Sigmoid colon (tissue), 7 donors: ENCODE measurements around the gene FAM120B. TPM values are rescaled to one million over a fixed set of nuclear protein-coding genes. Genes with fewer than 3 reads are reported as not detected.
"Not testable (repeated sequence)": the region's sequence is repeated elsewhere in the genome, so short reads cannot be mapped to it uniquely, and the experiment has no call there.

Experiments used
- DNase-seq: peaks from one replicate; pipeline ENCODE4 v3.0.0-alpha.2; 2019
- H3K27ac ChIP-seq, 4 donors: fragments of 200-600 bp; sonication (generic); one replicate each; pipeline ENCODE4 v1.5.1; 2016 to 2019; ENCODE audit warnings: mild to moderate bottlenecking in 1 of 4
- H3K27me3 ChIP-seq, 3 donors: fragments of 200-600 bp; sonication (generic); one replicate each; pipeline ENCODE4 v1.5.1; 2019; ENCODE audit warnings: mild to moderate bottlenecking in 1 of 3
- H3K36me3 ChIP-seq, 4 donors: fragments of 200-600 bp; sonication (generic); one replicate each; pipeline ENCODE4 v1.5.1; 2016 to 2019
- H3K4me1 ChIP-seq, 4 donors: fragments of 200-600 bp; sonication (generic); one replicate each; pipeline ENCODE4 v1.5.1; 2017 to 2019
- H3K4me3 ChIP-seq, 4 donors: fragments of 200-600 bp; sonication (generic); one replicate each; pipeline ENCODE4 v1.5.1; 2017 to 2019; ENCODE audit warnings: mild to moderate bottlenecking in 2 of 4, moderate library complexity in 1 of 4
- H3K9me3 ChIP-seq, 4 donors: fragments of 200-600 bp in 3 of 4; sonication (generic) in 3 of 4; one replicate each; pipeline versions ENCODE4 v1.5.1 to v1.6.1; 2013 to 2019
- EP300 ChIP-seq, 4 donors: sonication (generic); formaldehyde crosslinking; IDR thresholded peaks; one replicate each; pipeline ENCODE4 v1.6.1; 2017; ENCODE audit warnings: antibody characterized with exemption in 4 of 4
- POLR2A ChIP-seq, 2 donors: fragments of 450-650 bp; IDR thresholded peaks; one replicate each; pipeline ENCODE4 v1.6.1; 2016; ENCODE audit warnings: antibody characterized with exemption in 2 of 2, mild to moderate bottlenecking in 2 of 2, moderate library complexity in 2 of 2
- POLR2AphosphoS5 ChIP-seq, 4 donors: sonication (generic); formaldehyde crosslinking; IDR thresholded peaks; one replicate each; pipeline ENCODE4 v1.6.1; 2017; ENCODE audit warnings: antibody characterized with exemption in 4 of 4
- WGBS, 2 donors: extraction: QIAGEN DNeasy Blood & Tissue Kit; methylation state at CpG; one replicate each; pipeline ENCODE4 v1.1.7; 2013; 5-methylcytosine and 5-hydroxymethylcytosine counted together
- intact Hi-C: fragments of 100-400 bp; cut with DNase I; formaldehyde crosslinking; loops from one replicate; pipeline ENCODE4 v1.15.1; 2023
- polyA plus RNA-seq, 3 donors: library from polyadenylated mRNA; stranded (reverse); fragments of 200-250 nt; gene quantifications; one replicate each; pipeline ENCODE4 v1.2.3, GENCODE V29; 2013
- total RNA-seq, 4 donors: library from RNA; depleted of rRNA; stranded (reverse); fragments of >200 nt; gene quantifications; one replicate each; pipeline ENCODE4 v1.1.0, GENCODE V29; 2016
- TF ChIP-seq, protein P1 (sequence below), 4 experiments: fragments of 450-650 bp in 3 of 4; fragments of 200-600 bp in 1 of 4; IDR thresholded peaks; one replicate each; pipeline ENCODE4 v1.5.1; 2016 to 2019; ENCODE audit warnings: antibody characterized with exemption in 4 of 4, mild to moderate bottlenecking in 3 of 4, moderate library complexity in 2 of 4
- donor health status: healthy with polysubstance abuse.
- donor health status: Bipolar disorder and iron deficiency.
- donor health status: healthy.

The FAM120B gene
- total and polyA plus RNA-seq, 7 donors = 5.5 to 55.0 (median 29.6) TPM

DNA sequence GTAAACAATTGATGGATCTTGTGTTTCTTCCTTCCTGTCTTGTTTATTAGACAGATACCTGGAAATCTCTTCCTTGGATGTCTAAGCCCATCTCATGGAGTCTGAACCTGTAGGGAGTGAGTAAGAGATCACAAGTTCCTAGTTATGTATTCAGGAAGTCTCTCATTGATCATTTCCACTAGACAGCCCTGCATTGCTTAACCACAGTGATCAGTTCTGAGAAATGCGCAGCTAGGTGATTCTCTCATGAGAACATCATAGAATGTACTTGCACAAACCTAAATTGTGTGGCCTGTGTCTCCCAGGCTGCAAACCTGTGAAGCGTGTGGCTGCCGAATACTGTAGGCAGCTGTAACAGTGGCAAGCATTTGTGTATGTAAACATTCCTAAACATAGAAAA is 39.1 kb downstream of the FAM120B start:
- H3K4me3 ChIP-seq = no peak overlapping the region
- peaks cover 0 to 48% (median 19%) of the 10 kb centered on the region in 4 donors for H3K36me3 ChIP-seq
- TF ChIP-seq POLR2AphosphoS5 (IDR thresholded peaks at IDR 0.05) = no peak
- no peak for TF ChIP-seq EP300 (IDR thresholded peaks at IDR 0.05)
- no peak for TF ChIP-seq POLR2A (IDR thresholded peaks at IDR 0.05)
- TF ChIP-seq, protein P1, sequence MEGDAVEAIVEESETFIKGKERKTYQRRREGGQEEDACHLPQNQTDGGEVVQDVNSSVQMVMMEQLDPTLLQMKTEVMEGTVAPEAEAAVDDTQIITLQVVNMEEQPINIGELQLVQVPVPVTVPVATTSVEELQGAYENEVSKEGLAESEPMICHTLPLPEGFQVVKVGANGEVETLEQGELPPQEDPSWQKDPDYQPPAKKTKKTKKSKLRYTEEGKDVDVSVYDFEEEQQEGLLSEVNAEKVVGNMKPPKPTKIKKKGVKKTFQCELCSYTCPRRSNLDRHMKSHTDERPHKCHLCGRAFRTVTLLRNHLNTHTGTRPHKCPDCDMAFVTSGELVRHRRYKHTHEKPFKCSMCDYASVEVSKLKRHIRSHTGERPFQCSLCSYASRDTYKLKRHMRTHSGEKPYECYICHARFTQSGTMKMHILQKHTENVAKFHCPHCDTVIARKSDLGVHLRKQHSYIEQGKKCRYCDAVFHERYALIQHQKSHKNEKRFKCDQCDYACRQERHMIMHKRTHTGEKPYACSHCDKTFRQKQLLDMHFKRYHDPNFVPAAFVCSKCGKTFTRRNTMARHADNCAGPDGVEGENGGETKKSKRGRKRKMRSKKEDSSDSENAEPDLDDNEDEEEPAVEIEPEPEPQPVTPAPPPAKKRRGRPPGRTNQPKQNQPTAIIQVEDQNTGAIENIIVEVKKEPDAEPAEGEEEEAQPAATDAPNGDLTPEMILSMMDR (IDR thresholded peaks at IDR 0.05) = no peak
- H3K4me1 ChIP-seq = peaks cover 0 to 4% (median 0%) of the 10 kb centered on the region in 4 donors
- no peak overlapping the region for H3K27ac ChIP-seq
- 93 to 94% methylated on average over 3 of the region's 3 CpGs for WGBS, 2 donors
- DNase-seq = no peak
- intact Hi-C loops = no loop called here
- no peaks in the 10 kb centered on the region for H3K27me3 ChIP-seq
- no peaks in the 10 kb centered on the region for H3K9me3 ChIP-seq

DNA sequence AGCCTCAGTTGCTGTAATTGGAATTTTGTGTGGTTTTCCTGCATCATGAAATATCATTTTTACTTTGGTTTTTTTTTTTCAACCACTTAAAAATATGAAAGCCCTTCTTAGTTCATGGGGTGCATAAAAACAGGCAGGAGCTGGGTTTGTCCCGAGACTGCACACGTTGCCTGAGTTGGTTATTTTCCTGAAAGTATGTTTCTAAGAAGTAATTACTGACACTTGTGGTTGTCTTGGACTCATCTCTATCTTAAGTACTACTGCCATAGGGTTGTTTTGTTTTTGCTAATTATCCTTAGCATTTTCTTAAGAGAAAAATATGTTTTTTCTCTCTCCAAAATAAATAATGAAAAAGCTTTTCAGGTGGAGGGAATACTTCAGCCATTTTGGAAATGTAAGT is 40.1 kb downstream of the FAM120B start:
- Histone ChIP-seq H3K36me3 (peaks cover 0 to 47% (median 18%) of the 10 kb centered on the region in 4 donors), H3K4me1 (peaks cover 0 to 4% (median 0%) of the 10 kb centered on the region in 4 donors), H3K27me3 (no peaks in the 10 kb centered on the region), H3K4me3 (no peak overlapping the region), H3K9me3 (no peaks in the 10 kb centered on the region), H3K27ac (no peak overlapping the region)
- DNase-seq = no peak
- intact Hi-C loops = no loop called here
- 87 to 88% methylated on average over 2 of the region's 2 CpGs for WGBS, 2 donors
- TF ChIP-seq POLR2A (IDR thresholded peaks at IDR 0.05) = no peak
- no peak for TF ChIP-seq EP300 (IDR thresholded peaks at IDR 0.05)
- no peak for TF ChIP-seq POLR2AphosphoS5 (IDR thresholded peaks at IDR 0.05)
- TF ChIP-seq, protein P1 (IDR thresholded peaks at IDR 0.05) = no peak

DNA sequence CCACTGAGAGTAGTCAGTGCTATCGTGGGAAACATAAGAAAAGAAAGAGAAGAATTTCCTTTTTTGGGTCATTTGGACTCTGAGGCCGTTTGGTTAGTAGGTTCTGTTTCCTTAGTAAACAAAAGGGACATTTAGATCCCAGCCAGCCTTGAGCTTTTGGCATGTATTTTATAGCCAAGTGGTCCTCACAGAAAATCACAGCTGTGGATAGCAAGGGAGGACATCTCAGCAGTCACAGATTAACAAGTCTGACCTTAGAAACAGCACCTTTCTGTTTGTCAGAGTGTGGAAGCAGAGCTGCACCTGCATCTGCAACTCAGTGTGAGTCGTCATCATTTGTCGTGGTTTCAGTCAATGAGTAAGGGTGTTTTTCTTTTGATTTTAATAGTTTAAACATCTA is 40.5 kb downstream of the FAM120B start:
- H3K36me3 ChIP-seq = peaks cover 0 to 47% (median 18%) of the 10 kb centered on the region in 4 donors
- no peak for DNase-seq
- peaks cover 0 to 4% (median 0%) of the 10 kb centered on the region in 4 donors for H3K4me1 ChIP-seq
- 76% methylated on average over 4 of the region's 4 CpGs for WGBS, 2 donors
- H3K9me3 ChIP-seq = no peaks in the 10 kb centered on the region
- no peak overlapping the region for H3K27ac ChIP-seq
- intact Hi-C loops = no loop called here
- H3K27me3 ChIP-seq = no peaks in the 10 kb centered on the region
- TF ChIP-seq, protein P1 (IDR thresholded peaks at IDR 0.05) = no peak
- TF ChIP-seq POLR2AphosphoS5 (IDR thresholded peaks at IDR 0.05) = no peak
- no peak for TF ChIP-seq EP300 (IDR thresholded peaks at IDR 0.05)
- TF ChIP-seq POLR2A (IDR thresholded peaks at IDR 0.05) = no peak
- H3K4me3 ChIP-seq = no peak overlapping the region

DNA sequence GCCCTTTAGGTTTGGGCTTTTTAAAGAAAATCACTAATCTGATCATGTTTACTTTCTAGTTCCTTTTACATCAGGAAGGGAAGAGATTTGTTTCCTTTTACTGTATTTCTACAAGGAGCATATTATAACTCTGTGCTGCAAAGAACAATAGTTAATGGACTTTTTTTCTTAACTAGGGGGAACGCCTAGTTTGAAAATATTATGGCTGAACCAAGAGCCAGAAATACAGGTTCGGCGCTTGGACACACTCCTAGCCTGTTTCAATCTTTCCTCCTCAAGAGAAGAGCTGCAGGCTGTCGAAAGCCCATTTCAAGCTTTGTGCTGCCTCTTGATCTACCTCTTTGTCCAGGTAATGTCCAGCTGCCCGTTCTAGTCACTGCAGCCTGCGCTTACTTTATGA is 41.4 kb downstream of the FAM120B start:
- H3K27me3 ChIP-seq = no peaks in the 10 kb centered on the region
- H3K4me3 ChIP-seq = no peak overlapping the region
- H3K9me3 ChIP-seq = no peaks in the 10 kb centered on the region
- 90 to 98% methylated on average over 6 of the region's 6 CpGs for WGBS, 2 donors
- H3K36me3 ChIP-seq = peaks cover 0 to 47% (median 18%) of the 10 kb centered on the region in 4 donors
- no peak for DNase-seq
- TF ChIP-seq POLR2A (IDR thresholded peaks at IDR 0.05) (no peak), POLR2AphosphoS5 (IDR thresholded peaks at IDR 0.05) (no peak), EP300 (IDR thresholded peaks at IDR 0.05) (no peak)
- TF ChIP-seq, protein P1 (IDR thresholded peaks at IDR 0.05) = no peak
- intact Hi-C loops = no loop called here
- peaks cover 0 to 4% (median 0%) of the 10 kb centered on the region in 4 donors for H3K4me1 ChIP-seq
- H3K27ac ChIP-seq = no peak overlapping the region

DNA sequence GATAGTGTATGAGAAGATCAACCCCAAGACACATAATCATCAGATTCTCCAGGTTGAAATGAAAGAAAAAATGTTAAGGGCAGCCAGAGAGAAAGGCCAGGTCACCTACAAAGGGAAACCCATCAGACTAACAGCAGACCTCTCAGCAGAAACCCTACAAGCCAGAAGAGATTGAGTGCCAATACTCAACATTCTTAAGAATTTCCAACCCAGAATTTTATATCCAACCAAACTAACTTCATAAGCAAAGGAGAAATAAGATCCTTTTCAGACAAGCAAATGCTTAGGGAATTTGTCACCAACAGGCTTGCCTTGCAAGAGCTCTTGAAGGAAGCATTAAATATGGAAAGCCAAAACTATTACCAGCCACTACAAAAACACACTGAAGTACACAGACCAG is 44.9 kb downstream of the FAM120B start:
- peaks cover 0 to 37% (median 17%) of the 10 kb centered on the region in 4 donors for H3K36me3 ChIP-seq
- H3K9me3 ChIP-seq, H3K4me3 ChIP-seq, H3K27me3 ChIP-seq, DNase-seq, H3K4me1 ChIP-seq, intact Hi-C loops, H3K27ac ChIP-seq: not testable (repeated sequence)

DNA sequence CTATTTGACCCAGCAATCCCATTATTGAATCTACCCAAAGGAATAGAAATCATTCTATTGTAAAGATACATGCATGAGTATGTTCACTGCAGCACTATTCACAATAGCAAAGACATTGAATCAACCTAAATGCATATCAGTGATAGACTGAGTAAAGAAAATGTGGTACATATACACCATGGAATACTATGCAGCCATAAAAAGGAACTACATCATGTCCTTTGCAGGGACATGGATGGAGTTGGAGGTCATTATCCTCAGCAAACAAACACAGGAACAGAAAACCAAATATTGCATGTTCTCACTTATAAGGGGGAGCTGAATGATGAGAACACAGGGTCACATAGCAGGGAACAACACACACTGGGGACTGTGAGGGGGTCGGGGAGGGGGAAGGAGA is 48.6 kb downstream of the FAM120B start:
- H3K27me3 ChIP-seq, intact Hi-C loops, H3K9me3 ChIP-seq, H3K4me1 ChIP-seq, H3K4me3 ChIP-seq, H3K27ac ChIP-seq, DNase-seq: not testable (repeated sequence)
- WGBS, 2 donors = 92 to 93% methylated on average over 1 of the region's 1 CpG
- peaks cover 3 to 45% (median 10%) of the 10 kb centered on the region in 4 donors for H3K36me3 ChIP-seq
